Gastrocnemius medialis (tissue), 4 donors: ENCODE data around the gene GGACT.

Experiments
- CTCF ChIP-seq, 5 experiments: fragments of 450-650 bp in 3 of 5; fragments of 200-600 bp in 2 of 5; sonication (generic) in 2 of 5; IDR thresholded peaks in 4 of 5; conservative IDR thresholded peaks in 1 of 5; 1 replicate in 4 of 5; 2 replicates in 1 of 5; pipeline ENCODE4 v1.5.1; 2016 to 2019; ENCODE audit warnings: antibody characterized with exemption in 5 of 5, mild to moderate bottlenecking in 3 of 5, moderate library complexity in 3 of 5
- POLR2A ChIP-seq, 2 donors: fragments of 450-650 bp; IDR thresholded peaks; one replicate each; pipeline ENCODE4 v1.6.1; 2017; ENCODE audit warnings: antibody characterized with exemption in 2 of 2, mild to moderate bottlenecking in 2 of 2, moderate library complexity in 2 of 2

- no peak for TF ChIP-seq CTCF (IDR thresholded peaks at IDR 0.05 in 4 of 5, conservative IDR thresholded peaks at IDR 0.05 in 1 of 5)
- no peak for TF ChIP-seq POLR2A (IDR thresholded peaks at IDR 0.05)
These were observed 71.5 kb downstream of the GGACT start for GRCh38 chr13:100517135-100517534.
